ENCODE data around the gene ATP11B.

DNA sequence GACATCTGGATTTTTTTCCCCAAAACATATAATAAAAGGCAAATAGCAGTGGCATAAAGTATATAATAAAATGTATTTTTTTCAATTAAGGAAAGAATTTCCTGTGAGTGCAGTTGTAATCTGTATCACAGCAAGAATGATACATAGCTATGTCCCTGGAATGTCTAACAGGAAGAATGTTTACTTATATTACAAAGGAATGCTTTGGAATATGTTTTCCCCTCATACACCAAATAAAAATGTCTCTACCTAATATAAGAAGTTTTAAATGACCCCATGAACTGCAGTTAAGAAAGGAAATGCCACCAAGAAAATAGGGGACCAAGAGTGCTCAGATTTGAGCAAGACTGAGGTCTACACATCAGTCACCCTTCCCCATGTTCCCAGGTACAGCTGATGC, 38.0 kb upstream of the ATP11B start:
- TF ChIP-seq, protein P1, sequence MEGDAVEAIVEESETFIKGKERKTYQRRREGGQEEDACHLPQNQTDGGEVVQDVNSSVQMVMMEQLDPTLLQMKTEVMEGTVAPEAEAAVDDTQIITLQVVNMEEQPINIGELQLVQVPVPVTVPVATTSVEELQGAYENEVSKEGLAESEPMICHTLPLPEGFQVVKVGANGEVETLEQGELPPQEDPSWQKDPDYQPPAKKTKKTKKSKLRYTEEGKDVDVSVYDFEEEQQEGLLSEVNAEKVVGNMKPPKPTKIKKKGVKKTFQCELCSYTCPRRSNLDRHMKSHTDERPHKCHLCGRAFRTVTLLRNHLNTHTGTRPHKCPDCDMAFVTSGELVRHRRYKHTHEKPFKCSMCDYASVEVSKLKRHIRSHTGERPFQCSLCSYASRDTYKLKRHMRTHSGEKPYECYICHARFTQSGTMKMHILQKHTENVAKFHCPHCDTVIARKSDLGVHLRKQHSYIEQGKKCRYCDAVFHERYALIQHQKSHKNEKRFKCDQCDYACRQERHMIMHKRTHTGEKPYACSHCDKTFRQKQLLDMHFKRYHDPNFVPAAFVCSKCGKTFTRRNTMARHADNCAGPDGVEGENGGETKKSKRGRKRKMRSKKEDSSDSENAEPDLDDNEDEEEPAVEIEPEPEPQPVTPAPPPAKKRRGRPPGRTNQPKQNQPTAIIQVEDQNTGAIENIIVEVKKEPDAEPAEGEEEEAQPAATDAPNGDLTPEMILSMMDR (conservative IDR thresholded peaks at IDR 0.05; ENCODE audit: low read length) = no peak
- no peak for TF ChIP-seq EZH2phosphoT487 (IDR thresholded peaks at IDR 0.05; ENCODE audit: borderline replicate concordance, low read depth, low read length)

Measured in OCI-LY7 (cell line).